HEK293T (cell line): ENCODE results near the gene ZNF385C.
A peak's percentile ranks its signal among the peaks of the same experiment; 100 is the strongest.

Source experiments
- CTCF ChIA-PET: fragments of 350-600 bp; formaldehyde crosslinking; extraction: SDS; loops from one replicate; lab custom pipeline; 2021; ENCODE audit warnings: antibody characterized with exemption, inconsistent platforms; lab: Yijun Ruan, JAX
- POLR2A ChIA-PET: fragments of 350-600 bp; formaldehyde crosslinking; extraction: SDS; loops from one replicate; lab custom pipeline; 2020; ENCODE audit warnings: antibody characterized with exemption, inconsistent platforms; lab: Yijun Ruan, JAX
- DNase-seq: peaks from one replicate; pipeline ENCODE4 v3.0.0; 2012; ENCODE audit warnings: mixed read lengths; ENCODE audit errors: extremely low spot score
- ARNT ChIP-seq: fragments of 450-650 bp; IDR thresholded peaks from 2 replicates; pipeline ENCODE4 v1.6.1; 2017; ENCODE audit warnings: mild to moderate bottlenecking
- BHLHE40 ChIP-seq: fragments of 450-650 bp; IDR thresholded peaks from 2 replicates; pipeline ENCODE4 v1.6.1; 2016; ENCODE audit warnings: mild to moderate bottlenecking, moderate library complexity, borderline replicate concordance
- CTBP1 ChIP-seq: fragments of 450-650 bp; IDR thresholded peaks from 2 replicates; pipeline ENCODE4 v1.6.1; 2016; ENCODE audit warnings: borderline replicate concordance
- ELF4 ChIP-seq: fragments of 450-650 bp; IDR thresholded peaks from 2 replicates; pipeline ENCODE4 v1.6.1; 2017; ENCODE audit warnings: antibody characterized with exemption
- FOXA1 ChIP-seq: fragments of 450-650 bp; IDR thresholded peaks from 2 replicates; pipeline ENCODE4 v1.6.1; 2016; ENCODE audit warnings: mild to moderate bottlenecking
- FOXK2 ChIP-seq: fragments of 450-650 bp; IDR thresholded peaks from 2 replicates; pipeline ENCODE4 v1.6.1; 2016; ENCODE audit warnings: mild to moderate bottlenecking
- FOXM1 ChIP-seq: fragments of 450-650 bp; IDR thresholded peaks from 2 replicates; pipeline ENCODE4 v1.6.1; 2017; ENCODE audit warnings: mild to moderate bottlenecking, borderline replicate concordance
- HDGF ChIP-seq: fragments of 450-650 bp; IDR thresholded peaks from 2 replicates; pipeline ENCODE4 v1.6.1; 2017; ENCODE audit warnings: antibody characterized with exemption, borderline replicate concordance
- L3MBTL2 ChIP-seq: fragments of 450-650 bp; conservative IDR thresholded peaks from 2 replicates; pipeline ENCODE4 v1.6.1; 2016; ENCODE audit warnings: mild to moderate bottlenecking
- LEF1 ChIP-seq: fragments of 450-650 bp; IDR thresholded peaks from 2 replicates; pipeline ENCODE4 v1.6.1; 2017; ENCODE audit warnings: mild to moderate bottlenecking, borderline replicate concordance
- NFRKB ChIP-seq: fragments of 450-650 bp; IDR thresholded peaks from 2 replicates; pipeline ENCODE4 v1.6.1; 2016; ENCODE audit warnings: mild to moderate bottlenecking, moderate library complexity
- SP1 ChIP-seq: fragments of 450-650 bp; IDR thresholded peaks from 2 replicates; pipeline ENCODE4 v1.6.1; 2017
- SUZ12 ChIP-seq: fragments of 450-650 bp; IDR thresholded peaks from 2 replicates; pipeline ENCODE4 v1.6.1; 2016; ENCODE audit warnings: mild to moderate bottlenecking
- TARDBP ChIP-seq: fragments of 450-650 bp; IDR thresholded peaks from 2 replicates; pipeline ENCODE4 v1.6.1; 2016
- ZNF384 ChIP-seq: fragments of 450-650 bp; IDR thresholded peaks from 2 replicates; pipeline ENCODE4 v1.6.1; 2016
- TF ChIP-seq, protein P1 (sequence below): fragments of 450-650 bp; IDR thresholded peaks from 2 replicates; pipeline ENCODE4 v1.6.1; 2016

Gene ZNF385C

GRCh38 chr17:42111265-42111636 is 13.0 kb upstream of the ZNF385C start:
- CTCF ChIA-PET, result interaction anchor here (0.7 to 1.2 kb wide), 3 partner anchors 7 to 86 kb away, joined by 3 read pairs; no protein-coding TSS in a partner anchor
- POLR2A ChIA-PET, result interaction anchor here (1.5 to 4.4 kb wide), 2 partner anchors 9 to 145 kb away, joined by 7 to 26 read pairs; partner anchors contain the start of genes CNP and KAT2A
- no peak for DNase-seq
- no peak for TF ChIP-seq L3MBTL2
- TF ChIP-seq FOXM1, result no peak
- TF ChIP-seq ZNF384, result no peak
- no peak for TF ChIP-seq HDGF
- TF ChIP-seq LEF1, result no peak
- TF ChIP-seq, protein P1, sequence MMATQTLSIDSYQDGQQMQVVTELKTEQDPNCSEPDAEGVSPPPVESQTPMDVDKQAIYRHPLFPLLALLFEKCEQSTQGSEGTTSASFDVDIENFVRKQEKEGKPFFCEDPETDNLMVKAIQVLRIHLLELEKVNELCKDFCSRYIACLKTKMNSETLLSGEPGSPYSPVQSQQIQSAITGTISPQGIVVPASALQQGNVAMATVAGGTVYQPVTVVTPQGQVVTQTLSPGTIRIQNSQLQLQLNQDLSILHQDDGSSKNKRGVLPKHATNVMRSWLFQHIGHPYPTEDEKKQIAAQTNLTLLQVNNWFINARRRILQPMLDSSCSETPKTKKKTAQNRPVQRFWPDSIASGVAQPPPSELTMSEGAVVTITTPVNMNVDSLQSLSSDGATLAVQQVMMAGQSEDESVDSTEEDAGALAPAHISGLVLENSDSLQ, result no peak
- TF ChIP-seq FOXA1, result no peak
- no peak for TF ChIP-seq TARDBP

- ChIA-PET POLR2A (interaction anchor here (1.4 to 4.4 kb wide), 4 partner anchors 10 to 180 kb away, joined by 3 to 26 read pairs (median 6); partner anchors contain the start of genes CNP, KAT2A and ODAD4), CTCF (interaction anchor here (0.6 to 1.2 kb wide), 5 partner anchors 7 to 112 kb away, joined by 3 to 4 read pairs (median 3); no protein-coding TSS in a partner anchor)
- no peak for DNase-seq
- TF ChIP-seq ARNT (no peak), L3MBTL2 (no peak), FOXA1 (no peak), SUZ12 (no peak), FOXM1 (no peak), ZNF384 (no peak), FOXK2 (no peak), SP1 (no peak), BHLHE40 (no peak), HDGF (no peak), CTBP1 (no peak), NFRKB (no peak), ELF4 (no peak), TARDBP (no peak), LEF1 (no peak)
- TF ChIP-seq, protein P1, result no peak
Measured at GRCh38 chr17:42110301-42111264, 12.3 kb upstream of the ZNF385C start.

DNA sequence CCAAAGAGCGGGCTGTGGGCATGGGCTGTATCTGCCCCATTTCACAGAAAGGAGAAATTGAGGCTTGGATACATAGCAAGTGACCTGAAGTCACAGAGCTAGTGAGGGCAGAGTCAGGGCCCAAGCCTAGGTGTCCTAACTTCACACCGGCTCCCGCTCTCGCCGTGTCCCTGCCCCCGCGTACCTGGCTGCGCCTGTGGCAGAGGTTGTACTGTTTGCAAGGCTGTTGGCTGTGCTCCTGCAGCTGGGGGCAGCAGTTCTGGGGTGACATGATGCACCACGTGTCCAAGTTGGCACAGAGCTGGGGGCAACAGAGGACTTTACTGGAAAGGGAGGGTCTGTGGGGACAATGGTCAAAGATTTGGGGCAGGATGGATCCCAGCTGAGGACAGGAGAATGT is 10.8 kb upstream of the ZNF385C start:
- CTCF ChIA-PET, result interaction anchor here (1.2 to 1.5 kb wide), 2 partner anchors 41 to 68 kb away, joined by 3 to 5 read pairs; no protein-coding TSS in a partner anchor
- TF ChIP-seq TARDBP (no peak), FOXA1 (no peak), HDGF (no peak), BHLHE40 (no peak)
- TF ChIP-seq, protein P1, result no peak
- DNase-seq, result no peak
- POLR2A ChIA-PET, result interaction anchor here (0.7 to 3.4 kb wide), 6 partner anchors 11 to 170 kb away, joined by 3 to 29 read pairs (median 5); partner anchors contain the start of genes CNP and KAT2A

- peak; percentile 99 for DNase-seq
- ChIA-PET POLR2A (interaction anchor here (0.8 to 3.4 kb wide), 6 partner anchors 13 to 142 kb away, joined by 4 to 29 read pairs (median 13); partner anchors contain the start of genes CNP, DNAJC7, KAT2A and NKIRAS2), CTCF (interaction anchor here (0.5 to 1.5 kb wide), 3 partner anchors 10 to 54 kb away, joined by 3 to 5 read pairs (median 4); no protein-coding TSS in a partner anchor)
- TF ChIP-seq HDGF, result 0 out of 2 replicates have a peak, but pooled peaks have one; percentile 53
- no peak for TF ChIP-seq FOXM1
Measured at GRCh38 chr17:42107597-42108576, 9.6 kb upstream of the ZNF385C start.

DNA sequence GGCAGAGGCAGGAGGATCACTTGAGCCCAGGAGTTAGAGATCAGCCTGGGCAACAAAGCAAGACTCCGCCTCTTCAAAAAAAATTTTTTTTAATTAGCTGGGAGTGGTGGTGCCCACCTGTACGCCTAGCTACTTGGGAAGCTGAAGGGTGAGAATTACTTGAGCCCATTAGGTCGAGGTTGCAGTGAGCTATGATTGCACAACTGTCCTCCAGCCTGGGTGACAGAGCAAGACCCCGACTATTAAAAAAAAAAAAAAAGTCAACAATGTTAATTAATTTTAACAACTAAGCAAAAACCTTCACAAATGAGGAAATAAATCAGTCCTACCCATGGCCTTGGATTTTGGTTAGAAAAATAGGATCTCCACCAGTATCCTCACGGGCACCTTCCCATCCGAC is 8.9 kb upstream of the ZNF385C start:
- POLR2A ChIA-PET, result interaction anchor here (1.3 to 3.4 kb wide), 6 partner anchors 13 to 141 kb away, joined by 3 to 29 read pairs (median 13); partner anchors contain the start of genes CNP, DNAJC7, KAT2A and NKIRAS2
- DNase-seq, result no peak
- TF ChIP-seq NFRKB (no peak), SP1 (no peak)
- CTCF ChIA-PET, result interaction anchor here (0.6 to 1.3 kb wide), 4 partner anchors 9 to 70 kb away, joined by 3 to 4 read pairs (median 3); partner anchors contain the start of gene ZNF385C
